ENCODE data around the gene FJX1. TPM values are rescaled to one million over a fixed set of nuclear protein-coding genes. Genes with fewer than 3 reads are reported as not detected.

Gene FJX1, protein sequence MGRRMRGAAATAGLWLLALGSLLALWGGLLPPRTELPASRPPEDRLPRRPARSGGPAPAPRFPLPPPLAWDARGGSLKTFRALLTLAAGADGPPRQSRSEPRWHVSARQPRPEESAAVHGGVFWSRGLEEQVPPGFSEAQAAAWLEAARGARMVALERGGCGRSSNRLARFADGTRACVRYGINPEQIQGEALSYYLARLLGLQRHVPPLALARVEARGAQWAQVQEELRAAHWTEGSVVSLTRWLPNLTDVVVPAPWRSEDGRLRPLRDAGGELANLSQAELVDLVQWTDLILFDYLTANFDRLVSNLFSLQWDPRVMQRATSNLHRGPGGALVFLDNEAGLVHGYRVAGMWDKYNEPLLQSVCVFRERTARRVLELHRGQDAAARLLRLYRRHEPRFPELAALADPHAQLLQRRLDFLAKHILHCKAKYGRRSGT
- under 1 TPM; 0.26 to 0.69 TPM for total RNA-seq
- not detected for polyA plus RNA-seq

DNA sequence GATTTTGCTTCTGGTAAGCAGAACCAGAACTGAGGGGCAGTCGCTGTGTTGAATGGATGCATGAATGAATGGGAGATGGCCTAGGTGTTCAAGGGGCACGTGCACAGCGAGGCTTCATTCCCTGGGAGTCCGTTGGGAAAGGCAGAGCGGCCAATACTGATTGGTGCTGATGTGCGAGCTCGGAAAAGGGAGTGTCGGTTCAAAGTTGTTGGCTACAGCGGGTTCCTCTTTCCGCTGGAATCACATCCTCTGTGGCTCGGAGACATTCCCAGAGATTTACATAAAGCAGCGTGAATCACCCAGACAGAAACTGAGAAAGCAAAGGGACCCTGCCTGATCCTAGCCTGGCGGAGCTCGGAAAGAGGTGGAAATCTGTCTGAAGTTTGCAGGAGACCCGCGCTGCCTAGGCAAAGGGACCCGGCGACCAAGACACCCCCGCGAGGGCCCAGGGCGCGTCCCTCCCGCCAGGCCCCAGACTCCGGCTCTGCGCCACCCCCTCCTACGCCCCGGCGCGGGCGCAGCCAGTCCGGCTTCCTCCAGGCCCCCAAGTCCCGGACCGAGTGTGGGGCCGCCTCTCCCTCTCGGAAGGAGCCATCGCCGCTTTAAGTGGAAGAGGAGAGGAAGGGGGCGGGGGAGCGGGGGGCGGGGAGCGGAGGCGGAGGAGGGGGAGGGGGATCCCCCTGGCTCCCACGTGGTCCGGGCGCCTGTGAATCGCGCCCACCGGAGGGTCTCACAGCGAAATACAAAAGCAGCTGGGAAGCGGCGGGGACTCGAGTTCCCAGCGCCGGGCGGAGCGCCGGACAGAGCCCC lies at the start of gene FJX1:
TSS of gene FJX1 (plus strand) at position 774 of the 810 bp plus-strand sequence. CDS start 177 bp downstream, outside the sequence.
- Mint-ChIP-seq H3K27ac (peak within 1 kb of the TSS in 1 of 8 donors; percentile 15), H3K36me3 (no peaks in the 10 kb centered on the region), H3K4me3 (peak within 1 kb of the TSS; percentile 28 to 77 (median 69)), H3K4me1 (peaks cover 10 to 16% (median 11%) of the 10 kb centered on the region in 3 donors), H3K9me3 (no peaks in the 10 kb centered on the region), H3K27me3 (peaks cover 31 to 70% of the 10 kb centered on the region in 2 donors)
- ChIA-PET CTCF (interaction anchor here (1.3 to 1.6 kb wide), 3 partner anchors 204 to 649 kb away, joined by 3 to 5 read pairs (median 4); no protein-coding TSS in a partner anchor), POLR2A (no interaction called here)
- Histone ChIP-seq H3K27me3 (ENCODE audit: insufficient read depth, low read length, poor library complexity, severe bottlenecking) (peaks cover 21% of the 10 kb centered on the region), H3K4me3 (ENCODE audit: low read length) (no peak within 1 kb of the TSS), H3K36me3 (ENCODE audit: insufficient read depth, low read length) (no peaks in the 10 kb centered on the region), H3K27ac (ENCODE audit: low read depth, low read length) (no peak within 1 kb of the TSS), H3K9me3 (ENCODE audit: low read length) (no peaks in the 10 kb centered on the region), H3K4me1 (ENCODE audit: insufficient read depth, low read length) (peaks cover 12% of the 10 kb centered on the region)
- no peak for DNase-seq

DNA sequence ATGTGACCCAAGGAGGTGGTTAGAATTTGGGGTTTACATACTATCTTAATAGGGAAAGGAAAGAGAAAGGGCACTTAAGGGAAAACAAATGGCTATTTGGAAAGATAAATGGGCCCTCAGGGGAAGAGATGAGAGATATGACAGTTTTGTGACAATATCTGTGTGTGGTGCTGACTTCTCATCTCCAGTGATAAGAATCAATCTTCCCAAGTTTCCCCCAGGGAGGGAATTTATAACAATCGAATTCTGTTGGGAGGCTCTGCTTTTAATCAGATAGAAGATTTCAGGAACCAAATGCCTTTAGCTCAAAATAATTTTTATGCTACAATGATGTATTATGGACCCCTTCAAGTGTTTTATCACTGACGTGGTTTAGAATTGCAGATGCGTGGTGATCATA lies 46.6 kb upstream of the FJX1 start:
- H3K4me3 Mint-ChIP-seq = no peak overlapping the region
- H3K27me3 ChIP-seq (ENCODE audit: insufficient read depth, low read length, poor library complexity, severe bottlenecking) = no peaks in the 10 kb centered on the region
- peaks cover 0 to 7% (median 0%) of the 10 kb centered on the region in 5 donors for H3K9me3 Mint-ChIP-seq
- H3K4me3 ChIP-seq (ENCODE audit: low read length) = no peak overlapping the region
- peaks cover 10 to 30% of the 10 kb centered on the region in 2 donors for H3K27me3 Mint-ChIP-seq
- ChIA-PET POLR2A (no interaction called here), CTCF (no interaction called here)
- no peaks in the 10 kb centered on the region for H3K9me3 ChIP-seq (ENCODE audit: low read length)
- H3K27ac ChIP-seq (ENCODE audit: low read depth, low read length) = no peak overlapping the region
- H3K36me3 ChIP-seq (ENCODE audit: insufficient read depth, low read length) = no peaks in the 10 kb centered on the region
- no peaks in the 10 kb centered on the region for H3K36me3 Mint-ChIP-seq
- DNase-seq = no peak
- no peaks in the 10 kb centered on the region for H3K4me1 Mint-ChIP-seq
- H3K27ac Mint-ChIP-seq = no peak overlapping the region
- H3K4me1 ChIP-seq (ENCODE audit: insufficient read depth, low read length) = no peaks in the 10 kb centered on the region

DNA sequence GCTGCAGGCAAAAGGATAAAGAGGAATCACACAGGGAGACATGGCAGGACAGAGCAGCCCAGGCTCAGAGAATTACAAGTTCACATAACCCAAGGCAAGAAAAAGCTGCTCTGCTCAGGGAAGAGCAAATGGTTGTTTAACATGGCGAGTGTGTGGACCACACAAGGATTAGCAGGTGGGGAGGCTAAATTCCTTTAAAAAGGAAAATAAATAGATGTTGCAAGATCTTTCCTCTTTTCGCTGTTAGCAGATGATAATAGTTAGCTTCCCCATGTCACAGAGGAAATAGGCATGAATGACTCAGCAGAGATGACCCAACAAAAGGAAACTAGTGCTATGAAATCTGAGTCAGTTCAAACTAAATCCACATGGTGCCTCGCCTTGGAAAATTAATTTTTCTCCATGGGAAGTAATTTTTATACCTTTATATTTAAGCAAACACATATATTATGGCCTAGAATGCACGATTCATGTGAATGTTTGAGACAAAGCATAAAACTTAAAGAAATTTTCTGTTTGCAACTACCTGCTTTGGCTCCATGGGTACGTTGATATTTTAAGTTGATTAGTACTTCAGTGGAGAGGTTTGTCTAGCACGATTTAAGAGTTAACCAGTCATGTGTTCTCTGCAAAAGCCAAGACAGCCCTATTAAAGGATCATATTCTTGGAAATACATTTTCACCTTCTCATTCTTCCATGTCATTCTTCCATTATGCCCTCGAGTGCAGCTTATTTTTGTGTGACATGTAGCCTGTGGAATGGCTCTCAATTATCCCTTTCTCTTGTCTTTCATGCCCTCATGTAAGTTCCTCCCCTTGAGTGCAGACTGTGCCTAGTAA lies 38.5 kb upstream of the FJX1 start:
- Histone ChIP-seq H3K27ac (ENCODE audit: low read depth, low read length) (no peak overlapping the region), H3K4me3 (ENCODE audit: low read length) (no peak overlapping the region), H3K4me1 (ENCODE audit: insufficient read depth, low read length) (no peaks in the 10 kb centered on the region), H3K36me3 (ENCODE audit: insufficient read depth, low read length) (no peaks in the 10 kb centered on the region), H3K27me3 (ENCODE audit: insufficient read depth, low read length, poor library complexity, severe bottlenecking) (no peaks in the 10 kb centered on the region), H3K9me3 (ENCODE audit: low read length) (no peaks in the 10 kb centered on the region)
- H3K4me1 Mint-ChIP-seq = no peaks in the 10 kb centered on the region
- H3K27me3 Mint-ChIP-seq = peaks cover 25 to 49% of the 10 kb centered on the region in 2 donors
- peaks cover 0 to 3% (median 0%) of the 10 kb centered on the region in 5 donors for H3K9me3 Mint-ChIP-seq
- DNase-seq = no peak
- no peak overlapping the region for H3K27ac Mint-ChIP-seq
- POLR2A ChIA-PET = no interaction called here
- no peak overlapping the region for H3K4me3 Mint-ChIP-seq
- CTCF ChIA-PET = no interaction called here
- H3K36me3 Mint-ChIP-seq = no peaks in the 10 kb centered on the region

DNA sequence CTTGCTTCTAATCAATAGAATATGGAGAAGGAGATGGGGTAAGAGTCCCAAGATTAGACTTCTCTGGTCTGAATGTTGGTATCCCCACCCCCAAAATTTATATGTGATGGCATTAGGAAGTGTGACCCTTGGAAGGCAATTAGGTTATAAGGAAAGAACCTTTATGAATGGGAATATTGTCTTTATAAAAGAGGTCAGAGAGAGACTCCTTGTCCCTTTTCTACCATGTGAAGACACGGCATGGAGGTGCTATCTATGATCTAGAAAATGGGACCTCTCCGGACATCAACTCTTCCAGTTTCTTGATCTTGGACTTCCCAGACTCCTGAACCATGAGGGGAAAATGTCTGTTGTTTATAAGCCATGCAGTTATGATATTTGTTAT lies 37.9 kb upstream of the FJX1 start:
- H3K27ac ChIP-seq (ENCODE audit: low read depth, low read length) = no peak overlapping the region
- Mint-ChIP-seq H3K4me1 (no peaks in the 10 kb centered on the region), H3K4me3 (no peak overlapping the region), H3K27ac (no peak overlapping the region), H3K27me3 (peaks cover 25 to 49% of the 10 kb centered on the region in 2 donors), H3K36me3 (no peaks in the 10 kb centered on the region), H3K9me3 (peaks cover 0 to 3% (median 0%) of the 10 kb centered on the region in 5 donors)
- no peaks in the 10 kb centered on the region for H3K9me3 ChIP-seq (ENCODE audit: low read length)
- DNase-seq = no peak
- ChIA-PET CTCF (no interaction called here), POLR2A (no interaction called here)
- no peaks in the 10 kb centered on the region for H3K4me1 ChIP-seq (ENCODE audit: insufficient read depth, low read length)
- no peaks in the 10 kb centered on the region for H3K36me3 ChIP-seq (ENCODE audit: insufficient read depth, low read length)
- no peak overlapping the region for H3K4me3 ChIP-seq (ENCODE audit: low read length)
- H3K27me3 ChIP-seq (ENCODE audit: insufficient read depth, low read length, poor library complexity, severe bottlenecking) = no peaks in the 10 kb centered on the region

DNA sequence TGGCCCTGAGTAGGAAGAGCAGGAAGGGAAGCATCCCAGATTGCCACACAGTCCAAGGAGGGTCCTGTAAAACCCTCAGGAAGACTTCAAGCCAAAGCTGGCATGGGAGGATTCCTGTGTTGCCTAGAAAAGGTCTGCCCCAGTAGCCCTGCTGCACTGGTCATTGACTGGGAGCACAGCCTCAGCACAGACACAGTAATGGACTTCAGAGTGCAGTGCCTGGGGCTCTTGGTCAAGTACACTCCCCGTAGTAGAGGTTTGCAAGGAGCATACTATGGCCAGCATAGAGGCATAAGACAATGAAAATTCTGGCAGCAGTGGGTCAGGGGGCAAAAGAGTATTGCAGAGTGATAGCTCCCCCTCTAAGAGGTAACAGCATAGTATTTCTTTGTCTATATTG lies 36.2 kb upstream of the FJX1 start:
- Mint-ChIP-seq H3K9me3 (peaks cover 0 to 1% (median 0%) of the 10 kb centered on the region in 5 donors), H3K4me1 (no peaks in the 10 kb centered on the region), H3K27ac (no peak overlapping the region), H3K4me3 (no peak overlapping the region), H3K36me3 (no peaks in the 10 kb centered on the region), H3K27me3 (peaks cover 20 to 50% of the 10 kb centered on the region in 2 donors)
- DNase-seq = no peak
- H3K27ac ChIP-seq (ENCODE audit: low read depth, low read length) = no peak overlapping the region
- ChIA-PET POLR2A (no interaction called here), CTCF (no interaction called here)
- H3K9me3 ChIP-seq (ENCODE audit: low read length) = no peaks in the 10 kb centered on the region
- no peaks in the 10 kb centered on the region for H3K4me1 ChIP-seq (ENCODE audit: insufficient read depth, low read length)
- H3K36me3 ChIP-seq (ENCODE audit: insufficient read depth, low read length) = no peaks in the 10 kb centered on the region
- no peaks in the 10 kb centered on the region for H3K27me3 ChIP-seq (ENCODE audit: insufficient read depth, low read length, poor library complexity, severe bottlenecking)
- H3K4me3 ChIP-seq (ENCODE audit: low read length) = no peak overlapping the region

DNA sequence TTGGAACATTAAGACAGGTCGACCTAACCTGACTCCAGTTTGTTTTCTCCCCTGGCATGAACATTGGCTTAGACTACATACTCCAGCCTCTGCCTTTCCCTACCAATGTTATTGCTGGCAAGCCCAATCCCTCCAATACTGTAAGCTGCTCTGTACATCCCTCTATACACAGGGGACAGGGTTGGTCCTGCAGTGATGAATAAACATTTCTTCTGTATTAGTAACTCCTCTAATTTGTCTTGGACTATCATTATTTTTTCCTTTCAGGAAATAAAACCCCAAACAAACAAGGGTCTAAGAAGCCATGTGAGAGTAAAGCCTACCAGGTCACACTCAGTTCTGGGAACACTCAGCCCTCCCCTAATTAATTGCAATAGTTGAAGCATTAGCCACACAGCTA lies 35.1 kb upstream of the FJX1 start:
- H3K4me3 ChIP-seq (ENCODE audit: low read length) = no peak overlapping the region
- H3K27me3 Mint-ChIP-seq = peaks cover 22 to 60% of the 10 kb centered on the region in 2 donors
- H3K36me3 ChIP-seq (ENCODE audit: insufficient read depth, low read length) = no peaks in the 10 kb centered on the region
- no peaks in the 10 kb centered on the region for H3K9me3 Mint-ChIP-seq
- no peaks in the 10 kb centered on the region for H3K27me3 ChIP-seq (ENCODE audit: insufficient read depth, low read length, poor library complexity, severe bottlenecking)
- no peak for DNase-seq
- H3K36me3 Mint-ChIP-seq = no peaks in the 10 kb centered on the region
- no peaks in the 10 kb centered on the region for H3K4me1 ChIP-seq (ENCODE audit: insufficient read depth, low read length)
- H3K4me3 Mint-ChIP-seq = no peak overlapping the region
- no peaks in the 10 kb centered on the region for H3K4me1 Mint-ChIP-seq
- ChIA-PET CTCF (no interaction called here), POLR2A (no interaction called here)
- no peak overlapping the region for H3K27ac ChIP-seq (ENCODE audit: low read depth, low read length)
- no peaks in the 10 kb centered on the region for H3K9me3 ChIP-seq (ENCODE audit: low read length)
- H3K27ac Mint-ChIP-seq = no peak overlapping the region

DNA sequence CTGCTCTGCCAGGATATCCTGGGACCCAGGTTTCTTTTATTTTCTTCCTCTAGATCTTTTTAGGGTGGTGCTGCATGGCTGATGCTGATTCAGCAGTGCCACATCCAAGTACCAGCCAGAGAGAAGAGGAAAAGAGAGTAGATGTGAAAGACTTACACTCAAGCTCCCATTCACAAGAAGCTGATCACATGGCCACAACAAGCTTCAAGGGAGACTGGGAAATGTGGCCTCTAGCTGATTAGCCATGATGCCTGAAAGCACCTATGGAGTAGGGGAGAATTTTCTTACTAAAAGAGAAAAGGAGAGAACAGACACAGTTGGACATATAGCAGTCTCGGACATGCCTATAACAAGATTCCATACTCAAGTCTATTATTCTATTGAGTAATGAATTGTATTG lies 34.4 kb upstream of the FJX1 start:
- ChIA-PET POLR2A (no interaction called here), CTCF (no interaction called here)
- no peaks in the 10 kb centered on the region for H3K9me3 Mint-ChIP-seq
- no peak overlapping the region for H3K4me3 ChIP-seq (ENCODE audit: low read length)
- no peaks in the 10 kb centered on the region for H3K4me1 Mint-ChIP-seq
- H3K27me3 ChIP-seq (ENCODE audit: insufficient read depth, low read length, poor library complexity, severe bottlenecking) = no peaks in the 10 kb centered on the region
- peaks cover 21 to 66% of the 10 kb centered on the region in 2 donors for H3K27me3 Mint-ChIP-seq
- no peak for DNase-seq
- H3K27ac ChIP-seq (ENCODE audit: low read depth, low read length) = no peak overlapping the region
- H3K36me3 ChIP-seq (ENCODE audit: insufficient read depth, low read length) = no peaks in the 10 kb centered on the region
- H3K4me3 Mint-ChIP-seq = no peak overlapping the region
- H3K36me3 Mint-ChIP-seq = no peaks in the 10 kb centered on the region
- H3K4me1 ChIP-seq (ENCODE audit: insufficient read depth, low read length) = no peaks in the 10 kb centered on the region
- H3K9me3 ChIP-seq (ENCODE audit: low read length) = no peaks in the 10 kb centered on the region
- no peak overlapping the region for H3K27ac Mint-ChIP-seq

All from CD8-positive, alpha-beta memory T cell (primary cell).